ENCODE measurements around the gene YPEL5.
"Not testable (repeated sequence)": the region's sequence is repeated elsewhere in the genome, so short reads cannot be mapped to it uniquely, and the experiment has no call there.

The YPEL5 gene

DNA sequence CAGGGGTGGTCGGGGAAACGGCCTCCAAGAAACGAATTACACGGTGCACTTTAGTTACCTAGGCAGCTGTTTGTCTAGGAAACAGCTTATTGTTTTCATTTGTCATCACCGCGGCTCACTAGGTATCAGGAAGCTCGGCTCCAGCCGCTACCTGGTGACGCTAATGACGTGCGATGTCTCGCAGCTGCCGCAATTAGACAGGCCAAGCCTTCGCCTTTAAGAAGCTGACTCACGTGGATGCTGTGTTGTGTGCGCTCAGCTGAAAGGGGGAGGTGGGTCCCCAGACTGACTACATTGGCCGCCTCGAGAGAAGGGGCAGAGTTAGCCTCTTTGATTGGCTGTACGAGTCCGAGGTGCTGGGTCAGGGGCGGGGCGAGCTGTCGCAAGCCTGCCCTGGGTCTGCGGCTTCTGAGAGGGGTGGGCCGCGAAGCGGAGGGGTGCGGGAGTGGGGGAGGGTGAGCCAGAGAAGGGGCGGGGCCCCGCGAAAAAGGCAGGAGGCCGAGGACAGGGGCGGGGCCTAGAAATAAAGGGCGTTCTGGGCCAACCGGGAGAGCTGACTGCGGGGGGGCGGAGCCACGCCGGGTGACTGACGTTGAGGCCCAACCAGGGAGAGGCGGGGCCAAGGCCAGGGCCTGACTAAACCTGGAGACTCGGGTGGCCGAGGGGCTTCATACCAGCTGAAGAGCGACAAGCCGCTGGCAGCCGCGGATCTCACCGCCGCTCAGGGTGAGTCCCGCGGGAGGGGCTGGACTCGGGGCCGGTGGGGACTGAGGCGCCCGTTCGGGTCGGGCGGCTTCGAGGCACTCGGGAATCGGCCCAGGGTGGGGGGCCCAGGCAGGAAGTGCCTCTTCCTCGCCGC lies at the start of gene YPEL5:
YPEL5 (plus strand) TSS at position 671 of the 859 bp plus-strand sequence. CDS start 9,645 bp downstream, outside the sequence.
- peak; percentile 99 for DNase-seq

DNA sequence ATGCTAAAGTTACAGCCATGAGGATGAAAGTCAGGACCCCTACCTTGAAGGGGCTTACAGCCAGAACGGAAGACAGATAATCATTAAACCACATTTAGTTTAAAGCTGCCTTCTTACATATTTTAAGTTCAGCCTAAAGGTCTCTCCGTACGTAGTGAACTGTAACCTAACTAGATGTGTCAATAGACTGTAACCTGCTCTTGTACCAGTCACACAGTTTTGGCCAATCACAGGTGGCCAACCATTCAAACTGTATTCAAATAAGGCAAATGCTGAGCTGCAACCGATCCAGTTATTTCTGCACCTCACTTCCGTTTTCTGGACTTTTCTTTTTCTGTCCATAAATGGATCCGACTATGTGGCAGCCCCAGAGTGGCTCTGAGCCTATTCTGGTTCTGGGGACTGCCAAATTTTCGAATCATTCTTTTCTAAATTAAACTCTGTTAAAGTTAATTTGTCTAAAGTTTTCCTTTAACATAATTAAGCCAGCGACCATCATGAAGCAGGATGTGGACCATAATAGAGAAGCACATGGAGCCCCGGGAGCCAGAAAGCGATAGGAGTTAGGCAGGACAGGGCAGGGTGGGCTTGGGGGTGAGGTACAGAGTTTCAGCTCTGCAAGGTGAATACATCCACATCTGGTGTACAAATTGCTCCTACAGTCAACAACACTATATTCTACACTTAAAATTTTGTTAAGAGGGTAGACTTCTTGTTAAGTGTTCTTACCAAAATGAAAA lies 48.4 kb upstream of the YPEL5 start:
- DNase-seq = no peak

DNA sequence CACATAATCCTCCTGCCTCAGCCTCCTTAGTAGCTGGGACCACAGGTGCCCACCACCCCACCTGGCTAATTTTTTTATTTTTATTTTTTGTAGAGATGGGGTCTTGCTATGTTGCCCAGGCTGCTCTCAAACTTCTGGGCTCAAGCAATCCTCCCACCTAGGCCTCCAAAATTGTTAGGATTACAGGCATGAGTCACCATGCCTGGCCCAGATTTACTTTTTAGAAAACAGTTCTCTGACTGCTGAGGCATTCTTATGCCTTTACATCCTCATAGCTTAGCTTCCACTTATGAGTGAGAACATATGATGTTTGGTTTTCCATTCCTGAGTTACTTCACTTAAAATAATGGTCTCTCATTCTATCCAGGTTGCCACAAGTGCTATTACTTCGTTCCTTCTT lies 47.4 kb upstream of the YPEL5 start:
- not testable (repeated sequence) for DNase-seq

DNA sequence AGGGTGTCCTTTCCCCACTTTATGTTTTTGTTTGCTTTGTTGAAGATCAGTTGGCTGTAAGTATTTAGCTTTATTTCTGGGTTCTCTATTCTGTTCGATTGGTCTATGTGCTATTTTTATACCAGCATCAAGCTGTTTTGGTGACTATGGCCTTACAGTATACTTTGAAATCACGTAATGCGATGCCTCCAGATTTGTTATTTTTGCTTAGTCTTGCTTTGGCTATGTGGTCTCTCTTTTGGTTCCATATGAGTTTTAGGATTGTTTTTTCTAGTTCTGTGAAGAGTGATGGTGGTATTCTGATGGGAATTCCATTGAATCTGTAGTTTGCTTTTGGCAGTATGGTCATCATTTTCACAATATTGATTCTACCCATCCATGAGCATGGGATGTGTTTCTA lies 46.1 kb upstream of the YPEL5 start:
- DNase-seq = not testable (repeated sequence)

DNA sequence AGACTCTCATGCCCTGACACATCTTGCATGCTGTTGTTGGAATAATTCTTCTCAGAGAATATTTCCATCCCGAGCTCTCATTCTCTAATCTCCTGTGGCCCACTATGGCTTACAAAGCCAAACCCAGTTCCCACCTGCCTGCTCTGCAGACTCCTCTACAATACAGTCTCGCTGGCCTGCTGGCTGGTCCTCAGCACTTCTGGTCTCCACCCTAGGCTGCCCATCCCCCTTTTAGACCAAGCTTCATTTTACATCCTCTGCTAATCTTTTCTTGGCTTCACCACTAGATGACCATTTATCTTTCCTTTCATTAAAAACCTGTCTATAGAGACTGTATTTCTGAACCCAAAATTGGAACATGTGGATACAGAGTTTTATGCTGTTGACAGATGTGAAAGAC lies 42.5 kb upstream of the YPEL5 start:
- no peak for DNase-seq

DNA sequence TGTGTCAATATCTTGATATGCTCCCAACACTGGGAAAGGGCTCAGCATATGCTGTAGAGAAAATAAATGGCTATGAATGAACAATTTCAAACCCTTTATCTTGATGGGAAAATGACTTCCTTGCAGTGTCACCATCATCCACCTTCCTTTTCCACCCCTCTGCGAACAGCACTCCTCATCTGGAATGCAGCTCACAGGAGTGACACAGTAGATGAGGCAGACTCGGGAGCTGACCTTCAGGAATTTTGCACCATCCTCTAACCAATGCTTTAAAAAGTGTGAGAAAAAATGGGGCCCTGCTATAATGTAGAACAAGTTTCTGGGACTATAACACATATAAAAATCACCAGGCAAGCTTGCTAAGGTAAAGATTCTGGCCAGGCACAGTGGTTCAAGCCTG lies 41.3 kb upstream of the YPEL5 start:
- no peak for DNase-seq

DNA sequence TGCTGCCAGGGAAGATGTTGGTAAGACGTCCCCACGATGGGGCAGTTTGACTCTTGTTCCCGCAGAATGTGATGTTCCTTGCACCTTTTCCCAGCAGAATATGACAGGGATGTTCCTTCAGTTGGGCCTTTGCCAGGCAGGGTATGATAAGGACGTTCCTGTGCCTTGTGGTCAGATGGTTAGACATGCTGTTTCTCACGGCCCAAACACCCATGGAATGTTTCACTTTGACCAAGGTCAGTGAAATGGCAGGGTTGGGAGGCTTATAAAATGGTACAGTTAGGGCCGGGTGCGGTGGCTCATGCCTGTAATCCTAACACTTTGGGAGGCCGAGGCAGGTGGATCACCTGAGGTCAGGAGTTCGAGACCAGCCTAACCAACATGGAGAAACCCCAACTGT lies 40.3 kb upstream of the YPEL5 start:
- DNase-seq = no peak

DNA sequence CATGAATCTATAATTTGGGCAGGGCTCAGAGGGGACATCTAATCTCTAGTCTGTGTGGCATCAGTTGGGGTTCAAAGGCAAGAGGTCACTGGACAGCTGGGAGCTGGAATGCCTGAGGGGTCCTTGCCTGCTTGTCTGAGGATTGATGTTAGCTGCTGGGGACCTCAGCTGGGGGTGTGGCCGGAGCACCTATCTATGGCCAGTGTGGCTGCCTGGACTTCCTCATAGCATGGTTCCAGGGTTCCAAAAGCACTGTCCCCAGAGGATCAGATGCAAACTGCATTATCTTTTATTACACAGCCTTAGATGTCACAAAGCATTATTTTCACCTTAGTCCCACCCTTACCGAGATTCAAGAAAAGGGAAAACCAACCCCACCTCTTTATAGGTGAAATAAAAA lies 38.6 kb upstream of the YPEL5 start:
- DNase-seq = no peak

DNA sequence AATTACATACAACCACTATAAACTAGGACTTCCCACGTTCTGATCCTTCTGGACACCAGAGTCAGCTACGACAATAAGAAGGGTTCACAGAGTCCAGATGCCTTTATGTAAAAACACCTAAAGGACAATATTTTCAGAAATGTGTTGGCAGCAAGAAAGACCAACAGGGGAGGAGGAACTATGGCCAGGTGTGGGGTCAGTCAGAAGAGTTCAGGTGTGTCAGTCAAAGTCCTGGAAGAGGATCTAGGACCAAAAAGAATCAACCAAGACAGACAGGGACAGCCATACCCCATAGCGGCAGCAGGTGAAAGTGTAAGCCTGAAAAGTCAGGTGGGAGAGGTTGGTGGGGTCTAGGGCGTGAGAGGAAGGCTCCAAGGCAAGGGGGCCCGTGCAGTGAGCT lies 38.0 kb upstream of the YPEL5 start:
- DNase-seq = no peak

DNA sequence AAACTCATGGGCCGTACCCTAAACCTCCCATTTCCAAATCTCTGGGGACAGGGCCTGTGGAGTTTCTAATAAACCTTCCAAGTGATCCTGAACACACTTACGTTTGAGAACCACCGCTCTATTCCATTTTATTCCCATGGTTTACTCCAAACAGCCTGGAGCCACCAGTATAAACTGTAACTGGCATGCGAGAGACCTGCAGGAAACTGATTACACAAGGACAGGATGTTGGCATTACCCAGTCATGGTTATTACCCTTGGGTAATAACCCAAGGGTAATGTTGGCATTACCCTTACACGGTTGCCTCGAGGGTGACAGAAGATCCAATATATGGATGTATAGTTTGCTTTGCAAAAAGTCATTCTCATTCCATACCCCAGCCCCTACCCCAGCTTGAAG lies 37.0 kb upstream of the YPEL5 start:
- no peak for DNase-seq

DNA sequence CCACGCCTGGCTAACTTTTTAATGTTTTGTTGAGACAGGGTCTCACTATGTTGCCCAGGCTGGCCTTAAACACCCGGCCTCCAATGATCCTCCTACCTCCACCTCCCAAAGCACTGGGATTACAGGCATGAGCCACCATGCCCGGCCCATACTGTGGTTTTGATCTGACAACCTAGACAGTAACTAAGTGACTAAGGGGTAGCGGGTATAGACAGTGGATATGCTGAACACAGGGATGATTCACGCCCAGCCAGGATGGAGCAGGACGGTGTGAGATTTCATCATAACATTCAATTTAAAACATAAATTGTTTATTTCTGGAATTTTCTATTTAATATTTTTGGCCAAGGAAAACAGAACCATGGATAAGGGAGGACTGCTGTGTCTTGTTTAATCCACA lies 36.0 kb upstream of the YPEL5 start:
- no peak for DNase-seq

DNA sequence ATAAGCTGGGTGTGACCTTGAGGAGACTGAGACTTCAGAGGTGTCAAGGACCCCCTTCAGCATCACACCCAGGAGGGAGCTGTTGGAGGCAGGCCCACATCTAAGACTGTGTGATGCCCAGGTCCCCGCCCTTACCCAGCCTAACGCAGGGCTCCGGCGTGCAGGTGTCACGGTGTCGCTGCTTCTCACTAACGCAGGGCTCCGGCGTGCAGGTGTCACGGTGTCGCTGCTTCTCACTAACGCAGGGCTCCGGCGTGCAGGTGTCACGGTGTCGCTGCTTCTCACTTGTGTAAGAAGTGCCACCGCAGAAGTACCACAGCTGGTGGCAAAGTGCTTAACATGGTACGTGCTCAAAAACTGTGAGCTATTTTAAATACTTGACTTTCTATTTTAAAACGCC lies 35.6 kb upstream of the YPEL5 start:
- not testable (repeated sequence) for DNase-seq

DNA sequence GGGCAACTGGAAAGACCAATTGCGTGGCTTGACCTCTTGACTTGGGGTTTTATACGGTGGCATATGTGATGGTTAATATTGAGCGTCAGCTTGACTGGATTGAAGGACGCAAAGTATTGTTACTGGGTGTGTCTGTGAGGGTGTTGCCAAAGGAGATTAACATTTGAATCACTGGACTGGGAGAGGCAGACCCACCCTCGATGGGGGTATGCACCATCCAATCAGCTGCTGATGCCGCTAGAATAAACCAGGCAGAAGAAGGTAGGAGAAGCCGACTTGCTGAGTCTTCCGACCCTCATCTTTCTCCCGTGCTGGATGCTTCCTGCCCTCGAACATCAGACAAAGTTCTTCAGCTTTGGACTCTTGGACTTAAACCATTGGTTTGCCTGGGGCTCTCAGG lies 34.2 kb upstream of the YPEL5 start:
- DNase-seq = no peak

DNA sequence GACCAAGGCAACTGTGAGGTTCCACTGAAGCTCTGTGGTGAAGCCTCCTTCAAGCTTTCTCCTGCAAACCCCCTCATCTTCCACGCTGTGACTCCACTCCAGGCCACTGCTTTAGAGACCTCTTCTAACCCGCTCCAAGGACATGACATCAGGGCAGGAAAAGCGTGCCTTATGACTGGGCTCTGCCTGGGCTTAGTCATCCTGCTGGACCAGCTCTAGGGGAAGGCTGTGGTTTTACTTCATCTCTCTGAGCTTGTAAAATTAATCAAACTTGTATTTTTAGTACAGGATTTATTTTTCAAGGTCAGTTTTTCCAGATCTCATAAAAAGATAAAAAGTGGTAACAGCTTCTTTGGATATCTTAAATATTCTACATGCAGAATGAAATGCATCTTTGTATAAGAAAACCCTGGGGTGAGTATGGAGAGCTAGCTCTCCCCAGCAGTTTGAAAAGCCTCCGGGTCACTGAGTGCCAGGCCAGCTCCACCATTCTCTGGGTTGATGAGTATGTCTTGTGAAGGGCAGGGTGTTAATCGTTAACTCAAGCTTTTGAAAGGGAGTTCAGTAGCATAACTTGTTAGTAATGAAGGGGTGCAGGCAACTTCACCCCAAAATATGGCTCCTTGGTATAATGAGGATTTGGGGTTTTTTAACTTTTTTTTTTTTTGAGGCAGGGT lies 33.1 kb upstream of the YPEL5 start:
- peak; percentile 3 for DNase-seq

DNA sequence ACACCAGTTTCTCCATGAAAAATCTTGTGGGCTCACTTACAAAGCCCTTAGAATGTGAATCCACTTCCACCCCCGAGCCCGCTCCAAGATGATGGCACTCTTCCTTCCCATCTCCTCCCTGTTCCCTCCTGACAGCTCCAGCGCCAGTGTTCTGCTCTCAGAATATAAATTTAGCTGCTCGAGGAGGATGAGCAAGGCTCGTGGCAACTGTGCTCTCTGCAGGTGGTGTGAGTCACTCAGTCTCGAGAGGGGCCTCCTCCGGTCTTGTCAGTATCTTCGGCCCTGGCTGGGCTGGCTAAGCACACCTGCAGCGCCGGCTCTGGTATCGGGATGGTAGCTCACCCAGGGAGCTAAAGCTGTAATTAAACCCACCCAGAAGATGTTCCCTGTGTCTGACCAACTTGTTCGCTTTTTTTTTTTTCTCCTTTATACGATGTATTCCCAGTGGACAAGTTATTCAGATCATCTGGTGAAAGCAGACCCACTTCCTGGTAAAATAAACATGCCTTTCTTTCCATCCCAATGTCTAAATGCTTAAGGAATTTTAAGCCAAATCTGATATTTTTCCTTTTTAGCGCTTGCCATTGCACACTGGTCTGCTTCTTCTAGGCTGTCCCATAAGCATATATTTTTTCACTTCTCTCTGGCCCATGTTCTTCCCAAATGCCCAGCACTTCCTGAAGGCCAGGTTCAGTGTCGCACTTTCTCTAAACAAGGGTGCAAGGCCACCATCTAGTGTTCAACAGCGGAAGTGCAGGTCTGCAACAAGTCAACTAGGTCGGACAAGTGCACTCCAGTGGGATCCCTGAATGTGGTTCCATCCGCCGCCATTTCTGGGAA lies 31.4 kb upstream of the YPEL5 start:
- peak; percentile 56 for DNase-seq

DNA sequence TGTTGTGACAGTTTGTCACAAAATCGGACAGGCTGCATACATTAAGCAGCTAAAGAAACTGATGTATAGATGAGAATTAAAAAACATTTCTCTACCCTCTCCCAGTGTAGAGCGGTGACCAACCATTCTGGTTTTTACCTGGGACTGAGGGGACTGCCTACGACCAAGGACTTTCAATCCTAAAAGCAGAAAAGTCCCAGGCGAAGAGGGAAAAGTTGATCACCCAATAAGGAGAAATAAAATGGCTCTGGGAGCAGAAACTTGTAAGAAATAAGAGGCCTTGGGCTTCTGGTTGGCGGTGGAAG lies 30.9 kb upstream of the YPEL5 start:
- DNase-seq = no peak

DNA sequence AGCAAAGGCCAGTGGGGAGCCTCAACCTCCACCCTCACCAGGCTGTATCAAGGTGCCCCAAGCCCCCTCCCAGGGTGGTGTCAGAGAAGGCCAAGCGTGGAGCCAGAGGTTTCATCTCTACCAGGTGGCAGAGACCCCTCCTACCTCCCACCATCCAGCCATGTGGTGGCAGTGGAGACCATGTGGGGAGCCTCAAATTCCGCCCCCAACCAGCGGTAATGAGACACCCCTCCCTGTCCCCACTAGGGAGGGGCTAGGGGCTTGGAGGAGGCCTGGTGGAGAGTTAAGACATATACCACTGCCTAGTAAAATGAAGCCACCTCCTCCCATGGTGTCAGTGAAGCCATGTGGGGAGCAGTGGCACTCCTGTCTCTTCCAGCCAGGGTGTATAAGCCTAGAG lies 24.4 kb upstream of the YPEL5 start:
- DNase-seq = no peak

DNA sequence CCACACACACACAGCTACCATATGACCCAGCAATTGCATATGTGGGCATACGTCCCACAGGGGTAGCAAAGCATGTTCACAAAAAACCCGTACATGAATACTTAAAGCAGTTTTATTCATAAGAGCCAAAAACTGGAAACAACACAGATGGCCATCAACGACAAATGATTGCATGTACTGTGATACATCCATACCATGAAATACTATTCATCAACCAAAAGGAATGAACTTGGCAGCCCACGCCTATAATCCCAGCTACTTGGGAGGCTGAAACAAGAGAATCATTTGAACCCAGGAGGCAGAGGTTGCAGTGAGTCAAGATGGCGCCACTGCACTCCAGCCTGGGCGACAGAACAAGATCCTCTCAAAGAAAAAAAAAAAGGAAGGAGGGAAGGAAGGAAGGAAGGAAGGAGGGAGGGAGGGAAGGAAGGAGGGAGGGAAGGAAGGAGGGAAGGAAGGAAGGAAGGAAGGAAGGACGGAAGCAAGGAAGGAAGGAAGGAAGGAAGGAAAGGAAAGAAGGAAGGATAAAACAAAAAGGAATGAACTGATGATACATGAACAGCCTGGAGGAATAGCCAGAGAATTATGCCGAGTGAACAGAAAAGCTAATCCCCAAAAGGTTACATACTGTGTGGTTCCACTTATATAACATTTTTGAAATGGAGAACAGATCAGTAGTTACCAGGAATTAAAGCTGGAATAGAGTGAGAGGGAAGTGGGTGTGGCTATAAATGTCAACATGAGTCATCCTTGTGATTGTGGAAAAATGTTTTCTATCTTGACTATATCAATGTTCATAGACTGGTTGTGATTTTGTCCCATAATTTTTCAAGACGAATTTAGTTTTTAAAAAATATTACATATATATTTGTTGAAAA lies 19.6 kb upstream of the YPEL5 start:
- no peak for DNase-seq

DNA sequence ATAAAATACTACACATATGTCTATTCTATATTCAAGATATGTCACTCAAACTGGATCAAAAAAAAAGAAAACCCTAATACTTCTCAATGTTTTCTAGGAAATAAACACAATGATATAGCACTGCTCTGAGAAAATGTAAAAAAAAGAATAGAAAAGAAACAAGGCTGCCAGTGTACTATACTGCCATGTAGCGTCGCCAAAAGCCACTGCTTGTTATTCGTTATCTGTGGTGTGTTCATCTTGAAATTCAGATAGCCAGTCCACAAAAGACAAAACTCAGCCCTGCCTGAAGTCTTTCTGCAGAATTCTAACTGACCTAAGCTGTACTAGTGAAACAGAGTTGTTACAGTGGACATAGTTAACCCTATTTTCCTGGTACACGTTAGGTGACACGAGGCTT lies 12.2 kb upstream of the YPEL5 start:
- no peak for DNase-seq

DNA sequence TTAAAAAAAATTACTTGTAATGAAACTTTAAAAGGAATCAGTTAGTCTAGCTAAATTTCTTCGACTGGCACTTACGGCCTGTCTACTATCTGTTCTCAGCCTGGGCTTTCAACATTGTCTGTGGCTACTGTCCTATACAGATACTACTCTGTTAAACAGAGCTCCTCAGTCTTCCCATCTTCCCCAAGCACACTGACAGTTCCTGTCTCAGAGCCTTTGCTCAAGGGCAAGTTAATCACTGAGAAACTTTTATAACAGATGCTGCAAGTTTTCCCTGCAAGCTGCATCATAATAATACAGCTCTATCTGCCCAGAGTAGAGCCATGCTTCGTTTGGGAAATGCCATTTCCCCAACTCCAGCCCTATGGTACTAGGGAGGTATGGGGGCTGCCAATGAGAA lies 11.3 kb upstream of the YPEL5 start:
- no peak for DNase-seq

DNA sequence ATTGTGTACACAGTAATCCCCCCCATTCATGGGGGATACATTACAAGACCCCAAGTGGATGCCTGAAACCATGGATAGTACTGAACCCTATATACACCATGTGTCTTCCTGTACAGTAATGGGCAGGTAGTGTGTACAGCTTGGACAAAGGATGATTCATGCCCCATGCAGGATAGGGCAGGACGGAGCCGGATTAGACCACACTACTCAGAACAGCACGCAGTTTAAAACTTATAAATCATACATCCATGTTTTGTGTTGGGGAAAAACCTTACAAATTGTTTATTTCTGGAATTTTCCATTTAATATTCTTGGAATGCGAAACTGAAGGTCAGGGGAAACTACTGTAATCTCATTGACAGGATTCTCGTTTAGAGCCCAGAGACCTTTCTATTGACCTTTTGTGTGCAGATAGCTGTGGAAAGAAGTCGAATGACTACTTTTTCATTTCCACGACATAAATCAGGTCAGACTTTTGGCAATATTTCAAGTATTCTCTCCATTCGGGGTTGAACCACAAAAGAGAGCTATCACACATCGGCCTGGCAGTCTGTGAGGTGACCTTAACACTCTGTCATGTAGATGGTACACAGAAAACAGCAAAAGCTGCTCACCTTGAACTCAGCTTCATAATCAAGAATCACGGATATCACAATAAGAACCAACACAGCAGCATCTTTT lies 9.9 kb upstream of the YPEL5 start:
- no peak for DNase-seq

All from activated CD4-positive, alpha-beta T cell treated with anti-CD3 and anti-CD28 coated beads, Interleukin-10, Interleukin-2, amounts not matched to agents 100 ng/mL and 50 ng/mL, durations not matched to agents 16 hours and 8 hours (primary cell).